Brain pericyte (primary cell): Measurements from ENCODE around the gene ARF1.

Source experiments
- DNase-seq: peaks from one replicate; pipeline ENCODE4 v3.0.0-alpha.2; 2012; ENCODE audit warnings: low read depth, low spot score

ARF1 gene

GRCh38 chr1:228120857-228121489, 38.5 kb downstream of the ARF1 start:
- DNase-seq = no peak

DNA sequence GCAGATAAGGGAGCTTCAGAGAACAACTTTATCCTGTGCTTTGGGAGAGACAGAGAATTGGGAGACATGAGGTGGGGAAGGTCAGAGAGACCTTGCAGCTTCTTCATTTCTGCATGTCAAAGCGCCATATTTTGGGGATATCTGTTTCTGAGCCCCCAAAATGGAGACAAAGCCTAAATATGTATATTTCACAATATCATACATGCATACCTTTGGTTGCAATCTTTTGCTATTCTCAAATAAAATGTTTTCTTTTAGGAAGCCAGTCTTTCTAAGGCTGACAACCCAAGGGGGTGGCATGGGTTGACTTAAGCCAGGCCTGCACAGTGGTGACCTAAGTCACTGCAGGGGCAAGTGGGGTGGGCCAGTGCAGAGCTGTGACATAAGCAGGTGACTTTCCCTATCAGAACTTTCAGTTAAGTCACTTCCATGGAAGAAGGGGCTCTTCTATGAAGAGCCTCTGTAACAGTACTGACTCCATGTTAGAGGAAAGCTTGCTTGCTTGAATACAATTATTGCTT, 40.5 kb downstream of the ARF1 start:
- no peak for DNase-seq

GRCh38 chr1:228123505-228123904, 41.0 kb downstream of the ARF1 start:
- no peak for DNase-seq

GRCh38 chr1:228125185-228125584, 42.7 kb downstream of the ARF1 start:
- no peak for DNase-seq

- DNase-seq = no peak
Observed at GRCh38 chr1:228131766-228132165, 49.3 kb downstream of the ARF1 start.

DNA sequence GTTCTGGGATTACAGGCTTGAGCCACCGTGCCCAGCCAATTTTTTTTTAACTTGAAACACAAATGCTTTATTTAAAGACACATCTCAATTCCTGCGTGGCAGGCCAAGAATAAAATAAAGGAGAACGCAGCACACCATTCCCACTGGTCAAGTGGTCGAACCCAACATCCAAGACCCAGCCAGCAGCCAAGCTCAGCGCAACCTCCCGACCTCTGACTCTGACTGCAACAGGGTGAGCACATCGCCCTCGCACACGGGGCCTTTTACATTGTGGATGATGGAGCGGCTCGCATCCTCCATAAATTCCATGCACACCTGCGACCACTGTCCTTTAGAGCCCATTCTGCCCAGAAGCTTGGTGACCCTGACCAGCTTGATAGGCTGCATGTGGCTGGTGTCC, 52.1 kb downstream of the ARF1 start:
- DNase-seq = no peak

DNA sequence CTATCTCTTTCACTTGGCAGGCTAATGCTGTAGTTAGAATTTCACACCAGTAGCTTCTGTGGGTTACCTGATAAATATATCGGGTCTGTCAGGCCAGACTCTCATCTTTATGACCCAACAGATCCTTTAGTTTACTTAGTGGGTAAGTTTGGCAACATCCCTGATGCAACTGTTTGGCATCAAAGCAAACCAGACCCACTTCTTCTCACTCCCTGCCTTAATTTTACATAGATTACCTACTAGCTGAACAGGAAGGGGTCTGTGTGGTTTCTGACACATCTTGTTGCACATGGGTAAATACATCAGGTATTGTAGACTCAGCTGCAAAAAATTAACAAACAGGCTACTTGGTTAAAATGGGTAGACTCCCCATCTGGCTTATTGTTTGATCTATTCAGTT, 54.4 kb downstream of the ARF1 start:
- no peak for DNase-seq

DNA sequence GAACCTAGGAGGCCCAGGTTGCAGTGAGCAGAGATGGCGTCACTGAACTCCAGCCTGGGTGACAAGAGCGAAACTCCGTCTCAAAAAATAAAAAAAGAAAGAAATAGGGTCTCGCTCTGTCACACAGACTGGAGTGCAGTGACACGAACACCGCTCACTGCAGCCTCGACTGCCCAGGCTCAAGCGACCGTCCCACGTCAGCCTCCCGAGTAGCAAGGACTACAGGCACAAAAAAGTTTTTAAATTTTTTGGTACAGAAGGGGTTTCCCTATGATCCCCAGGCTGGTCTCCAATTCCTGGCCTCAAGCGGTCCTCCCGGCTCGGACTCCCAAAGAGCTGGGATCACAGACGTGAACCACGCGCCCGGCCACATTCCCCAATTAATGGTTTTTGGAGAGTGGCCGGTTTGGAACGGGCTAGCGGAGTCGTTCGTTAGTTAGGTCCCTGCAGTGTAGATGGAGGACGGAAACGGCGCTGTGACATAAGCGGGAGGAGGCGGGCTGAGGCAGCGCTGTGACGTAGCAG, 57.0 kb downstream of the ARF1 start:
- DNase-seq = no peak

GRCh38 chr1:228139931-228140723, 57.6 kb downstream of the ARF1 start, which contains the start of gene GUK1:
Gene GUK1 (plus strand): TSS chr1:228140279. CDS start chr1:228140303, 24 bp downstream.
- peak; percentile 99 for DNase-seq

GRCh38 chr1:228140724-228141225, 58.3 kb downstream of the ARF1 start:
- no peak for DNase-seq

DNA sequence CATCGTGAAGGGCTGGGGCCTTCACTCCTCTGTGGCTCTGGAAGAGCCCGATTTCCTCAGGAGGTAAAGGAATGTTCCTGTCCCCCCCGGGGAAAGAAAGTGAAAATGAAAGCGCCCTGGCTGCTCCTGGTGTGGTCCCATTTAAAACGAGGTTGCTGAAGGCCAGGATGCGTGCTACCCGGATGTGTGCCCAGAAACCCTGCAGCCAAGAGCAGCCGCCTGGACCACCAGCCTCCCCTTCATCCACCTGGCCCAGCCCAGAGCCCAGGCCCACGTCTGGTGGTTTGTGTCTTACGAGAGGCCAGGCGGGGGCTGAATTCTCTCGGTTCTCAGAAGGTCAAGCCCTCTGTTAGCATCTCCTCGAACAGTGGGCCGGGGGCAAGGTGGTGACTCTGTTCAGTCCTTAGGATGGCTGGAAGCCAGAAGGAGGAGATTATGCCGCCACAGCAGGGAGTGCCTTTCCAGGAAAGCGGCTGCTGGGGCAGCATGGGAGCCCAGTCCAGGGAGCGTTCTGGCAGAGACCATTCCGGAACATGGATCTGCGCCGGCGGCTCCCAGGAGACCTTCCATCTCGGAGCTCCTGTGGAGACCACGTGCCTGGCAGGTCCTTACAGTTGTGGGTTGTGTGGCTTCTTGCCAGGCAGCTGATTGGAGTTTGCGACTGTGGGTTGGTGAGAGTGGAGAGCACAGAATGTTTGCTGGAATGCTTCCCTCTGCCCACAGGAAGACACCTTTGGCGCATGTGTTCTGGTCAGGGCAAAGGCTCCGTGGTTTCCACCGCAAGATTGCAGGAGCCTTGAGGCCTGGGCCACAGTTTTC, 58.9 kb downstream of the ARF1 start:
- no peak for DNase-seq

GRCh38 chr1:228142155-228142691, 59.7 kb downstream of the ARF1 start:
- DNase-seq = no peak

GRCh38 chr1:228142701-228143136, 60.2 kb downstream of the ARF1 start:
- no peak for DNase-seq

GRCh38 chr1:228143480-228144192, 61.1 kb downstream of the ARF1 start:
- no peak for DNase-seq

DNA sequence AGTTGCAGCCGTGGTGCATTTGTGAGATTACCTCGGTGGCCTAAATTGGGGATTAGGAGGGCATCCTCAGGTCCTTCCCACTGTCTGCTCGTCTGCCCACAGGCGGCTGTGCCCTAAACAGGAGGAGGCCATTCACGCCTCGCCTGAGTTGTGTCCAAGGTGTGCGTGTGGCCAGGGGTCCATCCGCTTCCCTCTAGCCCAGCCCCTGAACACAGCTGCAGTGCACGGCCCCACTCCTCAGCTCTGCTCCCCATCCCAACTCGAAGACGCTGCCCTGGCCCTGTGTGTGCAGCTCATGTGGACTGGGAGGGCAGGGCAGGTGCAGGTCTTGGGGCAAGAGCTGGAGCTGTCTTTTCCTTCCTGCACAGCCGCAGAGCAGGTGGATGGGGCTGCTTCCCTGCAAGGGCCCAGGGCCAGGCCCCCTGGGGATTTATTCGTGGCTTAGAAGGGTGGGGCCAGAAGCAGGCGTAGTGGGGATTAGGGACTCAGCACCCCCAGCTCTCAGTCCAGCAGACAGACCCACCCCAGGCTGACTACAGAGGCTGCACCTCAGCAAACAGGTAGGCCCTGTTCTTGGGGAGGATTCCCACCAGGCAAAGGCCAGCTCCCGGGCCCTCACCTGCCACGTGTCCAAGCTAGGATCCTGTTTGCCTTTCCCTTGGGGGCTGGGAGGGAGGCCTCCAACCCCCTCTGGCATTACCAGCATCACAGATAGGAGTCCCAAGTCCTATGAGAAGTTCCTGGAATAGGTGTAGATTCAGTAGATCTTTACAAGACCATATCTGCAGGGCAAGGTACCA, 61.9 kb downstream of the ARF1 start:
- DNase-seq = no peak

GRCh38 chr1:228144993-228145343, 62.5 kb downstream of the ARF1 start:
- DNase-seq = no peak

GRCh38 chr1:228145463-228146416, 63.2 kb downstream of the ARF1 start:
- no peak for DNase-seq

DNA sequence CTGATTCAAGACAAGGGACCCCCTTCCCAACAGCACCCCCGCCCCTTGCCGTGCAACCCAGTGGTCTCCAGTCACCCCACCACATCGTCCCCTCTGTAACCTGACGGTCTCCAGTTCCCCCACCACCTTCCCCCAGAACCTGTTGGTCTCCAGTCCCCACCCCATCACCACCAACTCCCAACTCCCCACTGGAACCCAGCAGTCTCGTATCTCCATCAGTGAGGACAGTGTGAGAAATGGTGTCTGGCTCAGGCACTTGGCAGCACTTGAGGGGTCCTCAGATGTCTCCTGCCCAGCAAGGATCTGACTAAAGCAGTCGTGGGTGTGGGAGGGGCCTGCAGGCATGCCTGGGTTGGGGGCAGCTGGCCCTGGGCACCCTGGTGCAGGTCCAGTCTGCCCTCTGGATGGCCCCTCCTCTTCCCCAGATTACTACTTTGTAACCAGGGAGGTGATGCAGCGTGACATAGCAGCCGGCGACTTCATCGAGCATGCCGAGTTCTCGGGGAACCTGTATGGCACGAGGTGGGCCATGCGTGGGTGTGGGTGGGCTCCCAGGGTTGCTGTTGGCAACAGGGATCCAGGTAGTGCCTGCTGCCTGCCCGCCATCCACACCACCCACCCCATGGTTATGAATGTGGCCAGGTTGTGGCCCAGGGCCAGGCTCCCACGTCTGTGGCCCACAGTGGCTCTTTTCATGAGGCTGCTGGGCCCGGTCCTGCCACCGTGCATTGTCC, 64.1 kb downstream of the ARF1 start:
- no peak for DNase-seq
